ENCODE measurements around the gene C3orf20.

GRCh38 chr3:14808502-14809266 is 133.7 kb downstream of the C3orf20 start:
- TF ChIP-seq EZH2 (IDR thresholded peaks at IDR 0.05; ENCODE audit: borderline replicate concordance, insufficient read depth, low read depth, low read length, poor library complexity, severe bottlenecking) (no peak), CTCF (IDR thresholded peaks at IDR 0.05) (no peak)
